HCT116 (cell line): ENCODE results near the gene TRAK1.

Experiments used
- CTCF ChIP-seq, 3 experiments: fragments of 200-600 bp in 1 of 3; sonication (generic) in 1 of 3; IDR thresholded peaks in 2 of 3; conservative IDR thresholded peaks in 1 of 3; 2 replicates each; pipeline ENCODE4 v1.5.1; 2012 to 2017; ENCODE audit warnings: low read depth in 2 of 3, low read length in 2 of 3, antibody characterized with exemption in 1 of 3, borderline replicate concordance in 1 of 3, control low read depth in 1 of 3, mild to moderate bottlenecking in 1 of 3, mixed read lengths in 1 of 3, mixed run types in 1 of 3, moderate library complexity in 1 of 3; ENCODE audit not compliant: insufficient read depth in 1 of 3
- EZH2 ChIP-seq: fragments of 200-600 bp; sonication (generic); IDR thresholded peaks from 2 replicates; pipeline ENCODE4 v1.6.1; 2017; ENCODE audit warnings: antibody characterized with exemption, mixed run types
- EZH2phosphoT487 ChIP-seq: fragments of 200-600 bp; IDR thresholded peaks from 2 replicates; pipeline ENCODE4 v1.6.1; 2018; ENCODE audit warnings: antibody characterized with exemption, borderline replicate concordance
- POLR2A ChIP-seq: IDR thresholded peaks from 2 replicates; pipeline ENCODE4 v1.7.0; 2011; ENCODE audit warnings: borderline replicate concordance; ENCODE audit not compliant: insufficient read depth, insufficient read length; ENCODE audit errors: extremely low read depth
- POLR2AphosphoS5 ChIP-seq: IDR thresholded peaks from 2 replicates; pipeline ENCODE4 v1.6.1; 2011; ENCODE audit warnings: mild to moderate bottlenecking, low read depth, low read length, moderate library complexity
- RAD21 ChIP-seq: IDR thresholded peaks from 2 replicates; pipeline ENCODE4 v1.6.1; 2012; ENCODE audit warnings: low read depth, mild to moderate bottlenecking
- REST ChIP-seq: IDR thresholded peaks from 2 replicates; pipeline ENCODE4 v1.6.1; 2012; ENCODE audit warnings: low read depth
- SP1 ChIP-seq: IDR thresholded peaks from 2 replicates; pipeline ENCODE4 v1.6.1; 2012; ENCODE audit warnings: low read depth
- YY1 ChIP-seq: IDR thresholded peaks from 2 replicates; pipeline ENCODE4 v1.6.1; 2011; ENCODE audit warnings: low read length, low read depth, moderate library complexity, mild to moderate bottlenecking; ENCODE audit not compliant: insufficient replicate concordance; ENCODE audit errors: extremely low read depth
- ZBTB33 ChIP-seq: IDR thresholded peaks from 2 replicates; pipeline ENCODE4 v1.6.1; 2011; ENCODE audit warnings: mild to moderate bottlenecking, low read length, moderate library complexity; ENCODE audit not compliant: insufficient replicate concordance; ENCODE audit errors: extremely low read depth
- ZFX ChIP-seq: fragments of 450-650 bp; IDR thresholded peaks from 2 replicates; pipeline ENCODE4 v1.6.1; 2017

- no peak for TF ChIP-seq CTCF (IDR thresholded peaks at IDR 0.05 in 2 of 3, conservative IDR thresholded peaks at IDR 0.05 in 1 of 3; ENCODE audit: borderline replicate concordance in 1 of 3, insufficient read depth in 1 of 3, low read depth in 2 of 3, low read length in 2 of 3)
- no peak for TF ChIP-seq EZH2
- no peak for TF ChIP-seq POLR2A
- no peak for TF ChIP-seq RAD21
- no peak for TF ChIP-seq EZH2phosphoT487
- TF ChIP-seq ZFX, result no peak
- TF ChIP-seq POLR2AphosphoS5, result no peak
- TF ChIP-seq SP1, result no peak
- TF ChIP-seq REST, result no peak
- TF ChIP-seq ZBTB33, result no peak
- no peak for TF ChIP-seq YY1
Observed at GRCh38 chr3:42051384-42052131, 39.6 kb upstream of the TRAK1 start.
